NOMO-1 (cell line): ENCODE measurements around the gene LPA.
"Not testable (repeated sequence)": the region's sequence is repeated elsewhere in the genome, so short reads cannot be mapped to it uniquely, and the experiment has no call there.

Experiments
- DNase-seq, 2 experiments: peaks; one replicate each; lab custom pipeline; 2025; ENCODE audit not compliant: unreplicated experiment in 2 of 2; lab: John Stamatoyannopoulos, UW

LPA gene

GRCh38 chr6:160664198-160664597 is at the start of gene LPA:
TSS of gene LPA (minus strand) at chr6:160664275. CDS start at chr6:160664214, 61 bp downstream.
- not testable (repeated sequence) for DNase-seq

- DNase-seq = not testable (repeated sequence)
Observed at GRCh38 chr6:160708993-160709392, 44.9 kb upstream of the LPA start.

- DNase-seq = not testable (repeated sequence)
Observed at GRCh38 chr6:160704688-160705087, 40.6 kb upstream of the LPA start.

- not testable (repeated sequence) for DNase-seq
Observed at GRCh38 chr6:160701918-160702680, 38.0 kb upstream of the LPA start, which contains the start of gene PLG. TSS of gene PLG (plus strand) at chr6:160702244. CDS start at chr6:160702305, 61 bp downstream.

GRCh38 chr6:160697826-160698225 is 33.8 kb upstream of the LPA start:
- no peak for DNase-seq

- DNase-seq = not testable (repeated sequence)
Observed at GRCh38 chr6:160696884-160697283, 32.8 kb upstream of the LPA start.

- not testable (repeated sequence) for DNase-seq
Observed at GRCh38 chr6:160695622-160696021, 31.5 kb upstream of the LPA start.

GRCh38 chr6:160695025-160695424 is 30.9 kb upstream of the LPA start:
- not testable (repeated sequence) for DNase-seq

- DNase-seq = peak in 1 of 2 experiments; percentile 35
Observed at GRCh38 chr6:160692369-160692959, 28.4 kb upstream of the LPA start.

- no peak for DNase-seq
Observed at GRCh38 chr6:160691617-160692016, 27.5 kb upstream of the LPA start.

GRCh38 chr6:160690458-160690857 is 26.4 kb upstream of the LPA start:
- no peak for DNase-seq

GRCh38 chr6:160685762-160686450 is 21.8 kb upstream of the LPA start:
- DNase-seq = no peak

GRCh38 chr6:160685101-160685761 is 21.2 kb upstream of the LPA start:
- DNase-seq = not testable (repeated sequence)

GRCh38 chr6:160679402-160679769 is 15.3 kb upstream of the LPA start:
- no peak for DNase-seq

- DNase-seq = no peak
Observed at GRCh38 chr6:160678744-160679401, 14.8 kb upstream of the LPA start.

- peak; percentile 49 to 91 for DNase-seq
Observed at GRCh38 chr6:160678230-160678629, 14.2 kb upstream of the LPA start.

- not testable (repeated sequence) for DNase-seq
Observed at GRCh38 chr6:160676418-160676817, 12.3 kb upstream of the LPA start.

- no peak for DNase-seq
Observed at GRCh38 chr6:160668589-160668988, 4.5 kb upstream of the LPA start.

- DNase-seq = no peak
Observed at GRCh38 chr6:160667639-160668481, 3.8 kb upstream of the LPA start.

GRCh38 chr6:160662842-160663241 is 1.2 kb downstream of the LPA start:
- DNase-seq = no peak
